ENCODE data around the gene KMT2B.

GRCh38 chr19:35752746-35753350 is 35.0 kb downstream of the KMT2B start:
- TF ChIP-seq CTCF (IDR thresholded peaks at IDR 0.05; ENCODE audit: low read length) (no peak), EZH2 (optimal IDR thresholded peaks at IDR 0.05; ENCODE audit: low read depth, low read length) (no peak)
